Measurements from ENCODE around the gene USP31.

- no peak for TF ChIP-seq GATA2 (IDR thresholded peaks at IDR 0.05; ENCODE audit: low read depth, low read length)
- no peak for TF ChIP-seq GATA3 (IDR thresholded peaks at IDR 0.05; ENCODE audit: low read depth, low read length)
Observed at GRCh38 chr16:23052221-23052620, 97.0 kb downstream of the USP31 start.

Data from SH-SY5Y (cell line).